GM18868 (cell line): ENCODE measurements around the gene KLHL3.

Experiments used
- ATAC-seq: cut with Tn5 transposase; IDR thresholded peaks from one replicate; pipeline ENCODE4 v1.9.1; 2021; ENCODE audit warnings: mild to moderate bottlenecking, moderate library complexity; ENCODE audit not compliant: unreplicated experiment

The KLHL3 gene

GRCh38 chr5:137743031-137743640, 7.2 kb upstream of the KLHL3 start:
- peak; percentile 67 for ATAC-seq

GRCh38 chr5:137741718-137742117, 5.8 kb upstream of the KLHL3 start:
- ATAC-seq: no peak

GRCh38 chr5:137739737-137740136, 3.8 kb upstream of the KLHL3 start:
- no peak for ATAC-seq

- no peak for ATAC-seq
Observed at GRCh38 chr5:137738947-137739346, 3.1 kb upstream of the KLHL3 start.

- ATAC-seq: peak; percentile 33
Observed at GRCh38 chr5:137737349-137738131, 1.7 kb upstream of the KLHL3 start.

GRCh38 chr5:137736496-137736895, 607 bp upstream of the KLHL3 start:
- no peak for ATAC-seq

GRCh38 chr5:137734962-137735554, 831 bp downstream of the KLHL3 start:
- peak; percentile 2 for ATAC-seq

- ATAC-seq: no peak
Observed at GRCh38 chr5:137734331-137734730, 1.6 kb downstream of the KLHL3 start.

- no peak for ATAC-seq
Observed at GRCh38 chr5:137733922-137734321, 2.0 kb downstream of the KLHL3 start.

GRCh38 chr5:137733006-137733405, 2.9 kb downstream of the KLHL3 start:
- no peak for ATAC-seq

GRCh38 chr5:137731176-137731575, 4.7 kb downstream of the KLHL3 start:
- ATAC-seq: no peak

- ATAC-seq: no peak
Observed at GRCh38 chr5:137730336-137730735, 5.6 kb downstream of the KLHL3 start.

GRCh38 chr5:137728048-137728447, 7.8 kb downstream of the KLHL3 start:
- ATAC-seq: no peak

GRCh38 chr5:137727623-137728022, 8.3 kb downstream of the KLHL3 start:
- no peak for ATAC-seq

GRCh38 chr5:137724251-137724650, 11.6 kb downstream of the KLHL3 start:
- ATAC-seq: no peak

- no peak for ATAC-seq
Observed at GRCh38 chr5:137718611-137719010, 17.3 kb downstream of the KLHL3 start.

GRCh38 chr5:137716337-137716736, 19.6 kb downstream of the KLHL3 start:
- ATAC-seq: no peak

- no peak for ATAC-seq
Observed at GRCh38 chr5:137715456-137715855, 20.4 kb downstream of the KLHL3 start.

- ATAC-seq: no peak
Observed at GRCh38 chr5:137714946-137715345, 20.9 kb downstream of the KLHL3 start.

GRCh38 chr5:137714494-137714893, 21.4 kb downstream of the KLHL3 start:
- no peak for ATAC-seq

GRCh38 chr5:137712139-137712667, 23.7 kb downstream of the KLHL3 start:
- ATAC-seq: no peak

GRCh38 chr5:137710086-137710485, 25.8 kb downstream of the KLHL3 start:
- no peak for ATAC-seq
